Smooth muscle cell (in vitro differentiated cells): Measurements from ENCODE around the gene CCDC12. TPM values are rescaled to one million over a fixed set of nuclear protein-coding genes. Genes with fewer than 3 reads are reported as not detected.

ENCODE experiments used
- DNase-seq: peaks from one replicate; lab custom pipeline; 2025; ENCODE audit not compliant: unreplicated experiment; lab: John Stamatoyannopoulos, UW
- H2AFZ ChIP-seq: fragments of 200-600 bp; sonication (generic); 2 replicates; pipeline ENCODE4 v1.6.0; 2016; ENCODE audit warnings: antibody characterized with exemption, low read depth, mild to moderate bottlenecking
- H3F3A ChIP-seq: fragments of 200-600 bp; sonication (generic); 2 replicates; pipeline ENCODE4 v1.6.0; 2017; ENCODE audit warnings: antibody characterized with exemption, low read depth
- H3K27ac ChIP-seq: fragments of 200-600 bp; sonication (generic); 2 replicates; pipeline ENCODE4 v1.5.1; 2016; ENCODE audit warnings: low read depth, mild to moderate bottlenecking
- H3K27me3 ChIP-seq: fragments of 200-600 bp; sonication (generic); 2 replicates; pipeline ENCODE4 v1.6.1; 2016; ENCODE audit warnings: low read depth, mild to moderate bottlenecking
- H3K36me3 ChIP-seq: fragments of 200-600 bp; sonication (generic); 2 replicates; pipeline ENCODE4 v1.5.1; 2016; ENCODE audit warnings: low read depth
- H3K4me1 ChIP-seq: fragments of 200-600 bp; sonication (generic); 2 replicates; pipeline ENCODE4 v1.5.1; 2016; ENCODE audit warnings: low read depth
- H3K4me2 ChIP-seq: fragments of 200-600 bp; sonication (generic); 2 replicates; pipeline ENCODE4 v1.6.0; 2016; ENCODE audit warnings: mild to moderate bottlenecking
- H3K4me3 ChIP-seq: fragments of 200-600 bp; sonication (generic); 2 replicates; pipeline ENCODE4 v1.5.1; 2016; ENCODE audit warnings: mild to moderate bottlenecking
- H3K79me2 ChIP-seq: fragments of 200-600 bp; sonication (generic); 2 replicates; pipeline ENCODE4 v1.6.0; 2016; ENCODE audit warnings: low read depth, mild to moderate bottlenecking
- H3K9ac ChIP-seq: fragments of 200-600 bp; sonication (generic); 2 replicates; pipeline ENCODE4 v1.6.0; 2016; ENCODE audit warnings: low read depth
- H3K9me3 ChIP-seq: fragments of 200-600 bp; sonication (generic); replicated peaks from 2 replicates; pipeline ENCODE4 v1.5.1; 2016; ENCODE audit warnings: low read depth
- H4K20me1 ChIP-seq: fragments of 200-600 bp; sonication (generic); 2 replicates; pipeline ENCODE4 v1.6.0; 2016; ENCODE audit warnings: low read depth
- CTCF ChIP-seq: fragments of 200-600 bp; sonication (generic); IDR thresholded peaks from 2 replicates; pipeline ENCODE4 v1.5.1; 2017; ENCODE audit warnings: borderline replicate concordance, mild to moderate bottlenecking, antibody characterized with exemption; ENCODE audit not compliant: insufficient read depth, poor library complexity, severe bottlenecking
- WGBS: methylation state at CpG from one replicate; pipeline ENCODE4 v1.1.7; 2016; ENCODE audit warnings: low lambda C conversion rate; 5-methylcytosine and 5-hydroxymethylcytosine counted together
- polyA plus RNA-seq: library from polyadenylated mRNA; unstranded; fragments of >200 nt; fragmentation: Nextera tagmentation; extraction: Ambion mirVana; gene quantifications from 2 replicates; pipeline ENCODE4 v1.2.1, GENCODE V29; 2016
- total RNA-seq: library from RNA; depleted of rRNA; stranded (reverse); fragments of >200 nt; gene quantifications from 2 replicates; pipeline ENCODE4 v1.2.3, GENCODE V29; 2014

The CCDC12 gene
- total and polyA plus RNA-seq, 2 experiments from 2014 or later: 23.9 to 52.4 TPM

GRCh38 chr3:46899151-46900006, 77.2 kb downstream of the CCDC12 start:
- Histone ChIP-seq H3K27ac (no peak overlapping the region), H2AFZ (no peak overlapping the region), H3K79me2 (no peaks in the 10 kb centered on the region), H3K4me1 (no peaks in the 10 kb centered on the region), H3K9me3 (no peaks in the 10 kb centered on the region), H3K9ac (no peak overlapping the region), H3K27me3 (no peaks in the 10 kb centered on the region), H3K4me3 (no peak overlapping the region), H4K20me1 (no peaks in the 10 kb centered on the region), H3K36me3 (no peaks in the 10 kb centered on the region), H3K4me2 (no peak overlapping the region), H3F3A (no peaks in the 10 kb centered on the region)
- DNase-seq: no peak
- 91% methylated on average over 22 of the region's 22 CpGs for WGBS
- no peak for TF ChIP-seq CTCF

GRCh38 chr3:46898321-46899150, 78.0 kb downstream of the CCDC12 start:
- Histone ChIP-seq H3K4me1 (no peaks in the 10 kb centered on the region), H3K4me3 (no peak overlapping the region), H3F3A (no peaks in the 10 kb centered on the region), H3K27ac (no peak overlapping the region), H3K27me3 (no peaks in the 10 kb centered on the region), H4K20me1 (peaks cover 3% of the 10 kb centered on the region), H3K4me2 (no peak overlapping the region), H3K36me3 (no peaks in the 10 kb centered on the region), H3K9ac (no peak overlapping the region), H3K9me3 (no peaks in the 10 kb centered on the region), H2AFZ (no peak overlapping the region), H3K79me2 (no peaks in the 10 kb centered on the region)
- WGBS: 61% methylated on average over 22 of the region's 71 CpGs
- TF ChIP-seq CTCF: no peak
- no peak for DNase-seq

- Histone ChIP-seq H3F3A (no peaks in the 10 kb centered on the region), H3K36me3 (no peaks in the 10 kb centered on the region), H4K20me1 (peaks cover 8% of the 10 kb centered on the region), H3K4me2 (no peak overlapping the region), H3K4me3 (no peak overlapping the region), H2AFZ (no peak overlapping the region), H3K27ac (no peak overlapping the region), H3K27me3 (no peaks in the 10 kb centered on the region), H3K79me2 (no peaks in the 10 kb centered on the region), H3K9ac (no peak overlapping the region), H3K9me3 (no peaks in the 10 kb centered on the region), H3K4me1 (no peaks in the 10 kb centered on the region)
- no peak for TF ChIP-seq CTCF
- 88% methylated on average over 14 of the region's 15 CpGs for WGBS
- no peak for DNase-seq
These were observed 78.7 kb downstream of the CCDC12 start for GRCh38 chr3:46897829-46898320.
